HEK293T (cell line): Measurements from ENCODE around the gene RAB14.

Source experiments
- CTCF ChIA-PET: fragments of 350-600 bp; formaldehyde crosslinking; extraction: SDS; loops from one replicate; lab custom pipeline; 2021; ENCODE audit warnings: antibody characterized with exemption, inconsistent platforms; lab: Yijun Ruan, JAX
- POLR2A ChIA-PET: fragments of 350-600 bp; formaldehyde crosslinking; extraction: SDS; loops from one replicate; lab custom pipeline; 2020; ENCODE audit warnings: antibody characterized with exemption, inconsistent platforms; lab: Yijun Ruan, JAX
- DNase-seq: peaks from one replicate; pipeline ENCODE4 v3.0.0; 2012; ENCODE audit warnings: mixed read lengths; ENCODE audit errors: extremely low spot score
- ARNT ChIP-seq: fragments of 450-650 bp; IDR thresholded peaks from 2 replicates; pipeline ENCODE4 v1.6.1; 2017; ENCODE audit warnings: mild to moderate bottlenecking
- BHLHE40 ChIP-seq: fragments of 450-650 bp; IDR thresholded peaks from 2 replicates; pipeline ENCODE4 v1.6.1; 2016; ENCODE audit warnings: mild to moderate bottlenecking, moderate library complexity, borderline replicate concordance
- CTBP1 ChIP-seq: fragments of 450-650 bp; IDR thresholded peaks from 2 replicates; pipeline ENCODE4 v1.6.1; 2016; ENCODE audit warnings: borderline replicate concordance
- ELF4 ChIP-seq: fragments of 450-650 bp; IDR thresholded peaks from 2 replicates; pipeline ENCODE4 v1.6.1; 2017; ENCODE audit warnings: antibody characterized with exemption
- FOXA1 ChIP-seq: fragments of 450-650 bp; IDR thresholded peaks from 2 replicates; pipeline ENCODE4 v1.6.1; 2016; ENCODE audit warnings: mild to moderate bottlenecking
- FOXK2 ChIP-seq: fragments of 450-650 bp; IDR thresholded peaks from 2 replicates; pipeline ENCODE4 v1.6.1; 2016; ENCODE audit warnings: mild to moderate bottlenecking
- FOXM1 ChIP-seq: fragments of 450-650 bp; IDR thresholded peaks from 2 replicates; pipeline ENCODE4 v1.6.1; 2017; ENCODE audit warnings: mild to moderate bottlenecking, borderline replicate concordance
- HDGF ChIP-seq: fragments of 450-650 bp; IDR thresholded peaks from 2 replicates; pipeline ENCODE4 v1.6.1; 2017; ENCODE audit warnings: antibody characterized with exemption, borderline replicate concordance
- L3MBTL2 ChIP-seq: fragments of 450-650 bp; conservative IDR thresholded peaks from 2 replicates; pipeline ENCODE4 v1.6.1; 2016; ENCODE audit warnings: mild to moderate bottlenecking
- LEF1 ChIP-seq: fragments of 450-650 bp; IDR thresholded peaks from 2 replicates; pipeline ENCODE4 v1.6.1; 2017; ENCODE audit warnings: mild to moderate bottlenecking, borderline replicate concordance
- NFRKB ChIP-seq: fragments of 450-650 bp; IDR thresholded peaks from 2 replicates; pipeline ENCODE4 v1.6.1; 2016; ENCODE audit warnings: mild to moderate bottlenecking, moderate library complexity
- PKNOX1 ChIP-seq: fragments of 450-650 bp; IDR thresholded peaks from 2 replicates; pipeline ENCODE4 v1.6.1; 2016
- SP1 ChIP-seq: fragments of 450-650 bp; IDR thresholded peaks from 2 replicates; pipeline ENCODE4 v1.6.1; 2017
- SUZ12 ChIP-seq: fragments of 450-650 bp; IDR thresholded peaks from 2 replicates; pipeline ENCODE4 v1.6.1; 2016; ENCODE audit warnings: mild to moderate bottlenecking
- TARDBP ChIP-seq: fragments of 450-650 bp; IDR thresholded peaks from 2 replicates; pipeline ENCODE4 v1.6.1; 2016
- ZNF384 ChIP-seq: fragments of 450-650 bp; IDR thresholded peaks from 2 replicates; pipeline ENCODE4 v1.6.1; 2016

The RAB14 gene

GRCh38 chr9:121201738-121202533, at the start of gene RAB14:
Gene RAB14 (minus strand): TSS chr9:121201869. CDS start chr9:121193412, 8,457 bp downstream.
- TF ChIP-seq TARDBP (peak; percentile 100), ARNT (no peak), L3MBTL2 (peak; percentile 54; the same call in 1 of the 2 replicates), ELF4 (peak; percentile 55; the same call in 1 of the 2 replicates), CTBP1 (no peak), ZNF384 (no peak), LEF1 (no peak)
- CTCF ChIA-PET = interaction anchor here (0.6 to 1.2 kb wide), 3 partner anchors 11 to 126 kb away, joined by 3 to 4 read pairs (median 3); no protein-coding TSS in a partner anchor
- POLR2A ChIA-PET = interaction anchor here (0.6 to 2.2 kb wide), 10 partner anchors 9 to 409 kb away, joined by 3 to 15 read pairs (median 4); partner anchors contain the start of genes FBXW2 and GSN
- DNase-seq = peak; percentile 100

GRCh38 chr9:121249563-121249962, 47.9 kb upstream of the RAB14 start:
- POLR2A ChIA-PET = no interaction called here
- TF ChIP-seq BHLHE40 = no peak
- TF ChIP-seq FOXK2 = no peak
- TF ChIP-seq ELF4 = no peak
- TF ChIP-seq FOXA1 = no peak
- no peak for TF ChIP-seq NFRKB
- TF ChIP-seq L3MBTL2 = no peak
- TF ChIP-seq PKNOX1 = no peak
- TF ChIP-seq LEF1 = no peak
- no peak for TF ChIP-seq TARDBP
- no peak for TF ChIP-seq CTBP1
- TF ChIP-seq HDGF = no peak
- TF ChIP-seq ARNT = no peak
- no peak for TF ChIP-seq FOXM1
- TF ChIP-seq SUZ12 = no peak
- no peak for TF ChIP-seq ZNF384
- no peak for DNase-seq
- CTCF ChIA-PET = interaction anchor here (0.6 kb wide), 1 partner anchor 29 kb away, joined by 3 read pairs; no protein-coding TSS in a partner anchor

- TF ChIP-seq CTBP1 (no peak), SP1 (no peak)
- CTCF ChIA-PET = no interaction called here
- POLR2A ChIA-PET = no interaction called here
- no peak for DNase-seq
These were observed 45.3 kb upstream of the RAB14 start for GRCh38 chr9:121246821-121247561.

- CTCF ChIA-PET = no interaction called here
- POLR2A ChIA-PET = interaction anchor here (1.0 kb wide), 1 partner anchor 41 kb away, joined by 3 read pairs; the partner anchor contains the start of gene RAB14
- TF ChIP-seq FOXA1 (no peak), BHLHE40 (no peak), L3MBTL2 (no peak), HDGF (no peak), SUZ12 (no peak), NFRKB (no peak), PKNOX1 (no peak), CTBP1 (no peak), SP1 (no peak)
- DNase-seq = no peak
These were observed 41.3 kb upstream of the RAB14 start for GRCh38 chr9:121242959-121243346.

- POLR2A ChIA-PET = interaction anchor here (1.0 kb wide), 1 partner anchor 41 kb away, joined by 3 read pairs; the partner anchor contains the start of gene RAB14
- DNase-seq = no peak
- no peak for TF ChIP-seq L3MBTL2
- TF ChIP-seq ARNT = no peak
- no peak for TF ChIP-seq FOXK2
- no peak for TF ChIP-seq HDGF
- no peak for TF ChIP-seq SP1
- TF ChIP-seq ELF4 = no peak
- TF ChIP-seq LEF1 = no peak
- TF ChIP-seq SUZ12 = no peak
- TF ChIP-seq ZNF384 = no peak
- no peak for TF ChIP-seq TARDBP
- TF ChIP-seq PKNOX1 = no peak
- CTCF ChIA-PET = no interaction called here
These were observed 40.7 kb upstream of the RAB14 start for GRCh38 chr9:121242219-121242958.
